ENCODE results near the gene MRPS10.

DNA sequence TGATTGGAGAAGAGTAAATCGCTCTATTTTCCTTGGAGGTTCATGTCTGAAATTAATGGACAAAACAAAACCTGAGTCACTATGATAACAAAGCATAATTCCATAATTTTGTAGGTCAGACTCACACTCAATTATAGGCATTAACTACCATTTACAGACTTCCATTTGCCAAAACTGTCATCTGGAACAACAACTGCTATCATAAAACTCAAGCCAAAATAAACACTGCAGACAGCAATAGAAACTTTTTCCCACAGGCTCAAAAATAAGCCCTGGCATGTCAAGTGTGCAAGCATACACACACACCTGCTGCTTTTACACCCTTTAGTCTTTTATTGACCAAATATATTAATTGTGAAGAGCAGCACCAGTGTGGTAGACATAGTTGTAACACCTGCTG, 7.1 kb downstream of the MRPS10 start:
- no peak for TF ChIP-seq POLR2A (IDR thresholded peaks at IDR 0.05)
- TF ChIP-seq, protein P1, sequence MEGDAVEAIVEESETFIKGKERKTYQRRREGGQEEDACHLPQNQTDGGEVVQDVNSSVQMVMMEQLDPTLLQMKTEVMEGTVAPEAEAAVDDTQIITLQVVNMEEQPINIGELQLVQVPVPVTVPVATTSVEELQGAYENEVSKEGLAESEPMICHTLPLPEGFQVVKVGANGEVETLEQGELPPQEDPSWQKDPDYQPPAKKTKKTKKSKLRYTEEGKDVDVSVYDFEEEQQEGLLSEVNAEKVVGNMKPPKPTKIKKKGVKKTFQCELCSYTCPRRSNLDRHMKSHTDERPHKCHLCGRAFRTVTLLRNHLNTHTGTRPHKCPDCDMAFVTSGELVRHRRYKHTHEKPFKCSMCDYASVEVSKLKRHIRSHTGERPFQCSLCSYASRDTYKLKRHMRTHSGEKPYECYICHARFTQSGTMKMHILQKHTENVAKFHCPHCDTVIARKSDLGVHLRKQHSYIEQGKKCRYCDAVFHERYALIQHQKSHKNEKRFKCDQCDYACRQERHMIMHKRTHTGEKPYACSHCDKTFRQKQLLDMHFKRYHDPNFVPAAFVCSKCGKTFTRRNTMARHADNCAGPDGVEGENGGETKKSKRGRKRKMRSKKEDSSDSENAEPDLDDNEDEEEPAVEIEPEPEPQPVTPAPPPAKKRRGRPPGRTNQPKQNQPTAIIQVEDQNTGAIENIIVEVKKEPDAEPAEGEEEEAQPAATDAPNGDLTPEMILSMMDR (IDR thresholded peaks at IDR 0.05): no peak

Data from body of pancreas (tissue), 4 donors.